Naive thymus-derived CD4-positive, alpha-beta T cell (primary cell): ENCODE measurements around the gene ST3GAL6. TPM values are rescaled to one million over a fixed set of nuclear protein-coding genes. Genes with fewer than 3 reads are reported as not detected.

Experiments
- ATAC-seq: fragments of 150-1000 bp; cut with Tn5 transposase; 2 replicates; pipeline ENCODE4 v1.10.0; 2021; ENCODE audit warnings: mild to moderate bottlenecking, moderate library complexity
- CTCF ChIA-PET: fragments of 350-600 bp; sonication (Branson Sonifier 250); formaldehyde crosslinking; loops from one replicate; lab custom pipeline; 2021; ENCODE audit warnings: antibody characterized with exemption; lab: Charles Lee
- POLR2A ChIA-PET: fragments of 350-600 bp; sonication (Branson Sonifier 250); formaldehyde crosslinking; loops from one replicate; lab custom pipeline; 2021; ENCODE audit warnings: antibody characterized with exemption, inconsistent platforms; lab: Charles Lee
- DNase-seq, 9 donors: peaks; one replicate each; pipeline versions ENCODE4 v3.0.0 to v3.0.0-alpha.2; 2020 to 2022; ENCODE audit warnings: mixed read lengths in 1 of 9
- H3K27ac ChIP-seq: one replicate; pipeline ENCODE4 v1.7.0; 2013; ENCODE audit warnings: mild to moderate bottlenecking, low read depth, low read length, moderate library complexity
- H3K27me3 ChIP-seq, 2 donors: one replicate each; pipeline ENCODE4 v1.7.0; 2013; ENCODE audit warnings: low read length in 2 of 2, mild to moderate bottlenecking in 2 of 2, moderate library complexity in 2 of 2; ENCODE audit not compliant: control insufficient read depth in 2 of 2, insufficient read depth in 2 of 2
- H3K36me3 ChIP-seq, 3 experiments: 1 replicate in 2 of 3; 2 replicates in 1 of 3; pipeline ENCODE4 v1.7.0; 2013; ENCODE audit warnings: low read length in 3 of 3, mild to moderate bottlenecking in 3 of 3, moderate library complexity in 1 of 3; ENCODE audit not compliant: insufficient read depth in 3 of 3, control insufficient read depth in 2 of 3
- H3K4me1 ChIP-seq, 2 donors: one replicate each; pipeline ENCODE4 v1.7.0; 2013; ENCODE audit warnings: low read length in 2 of 2, mild to moderate bottlenecking in 2 of 2, moderate library complexity in 1 of 2; ENCODE audit not compliant: control insufficient read depth in 2 of 2, insufficient read depth in 2 of 2
- H3K4me3 ChIP-seq: 2 replicates; pipeline ENCODE4 v1.7.0; 2013; ENCODE audit warnings: mild to moderate bottlenecking, low read length
- H3K9me3 ChIP-seq, 3 experiments: 1 replicate in 2 of 3; 2 replicates in 1 of 3; pipeline ENCODE4 v1.7.0; 2013; ENCODE audit warnings: low read length in 3 of 3; ENCODE audit not compliant: control insufficient read depth in 2 of 3
- H3K27ac Mint-ChIP-seq, 9 donors: one replicate each; pipeline ENCODE4 v1.8.0; 2020 to 2022; ENCODE audit warnings: mixed read lengths in 9 of 9, mild to moderate bottlenecking in 8 of 9, moderate library complexity in 5 of 9, inconsistent platforms in 2 of 9
- H3K27me3 Mint-ChIP-seq, 5 donors: one replicate each; pipeline ENCODE4 v1.8.0; 2021 to 2022; ENCODE audit warnings: mixed read lengths in 5 of 5, mild to moderate bottlenecking in 1 of 5
- H3K36me3 Mint-ChIP-seq, 5 donors: one replicate each; pipeline ENCODE4 v1.8.0; 2020 to 2022; ENCODE audit warnings: mixed read lengths in 5 of 5, mild to moderate bottlenecking in 3 of 5, inconsistent platforms in 1 of 5
- H3K4me1 Mint-ChIP-seq, 7 donors: one replicate each; pipeline ENCODE4 v1.8.0; 2020 to 2022; ENCODE audit warnings: mixed read lengths in 7 of 7, mild to moderate bottlenecking in 3 of 7, inconsistent platforms in 1 of 7
- H3K4me3 Mint-ChIP-seq, 10 donors: one replicate each; pipeline ENCODE4 v1.8.0; 2020 to 2022; ENCODE audit warnings: mild to moderate bottlenecking in 10 of 10, mixed read lengths in 10 of 10, moderate library complexity in 6 of 10, inconsistent platforms in 2 of 10
- H3K9me3 Mint-ChIP-seq, 11 donors: one replicate each; pipeline ENCODE4 v1.8.0; 2020 to 2022; ENCODE audit warnings: mixed read lengths in 11 of 11, mild to moderate bottlenecking in 4 of 11, inconsistent platforms in 1 of 11, moderate library complexity in 1 of 11
- intact Hi-C, 2 donors: fragments of 100-400 bp; cut with micrococcal nuclease; formaldehyde crosslinking; loops; one replicate each; pipeline ENCODE4 v1.15.1; 2023
- polyA plus RNA-seq, 2 donors: library from polyadenylated mRNA; unstranded; fragments of 300-500 nt; fragmentation: Illumina TruSeq; gene quantifications; one replicate each; pipeline ENCODE4 v1.2.3, GENCODE V29; 2021
- total RNA-seq, 6 experiments: library from RNA in 5 of 6; stranded (reverse) in 5 of 6; gene quantifications; 1 replicate in 5 of 6; 2 replicates in 1 of 6; pipeline ENCODE4 v1.2.3 and lab custom pipeline; 2021 to 2026

Gene ST3GAL6
- total and polyA plus RNA-seq, 7 experiments from 2014 or later, result 0.47 to 13.5 (median 0.78) TPM; not detected in 2

DNA sequence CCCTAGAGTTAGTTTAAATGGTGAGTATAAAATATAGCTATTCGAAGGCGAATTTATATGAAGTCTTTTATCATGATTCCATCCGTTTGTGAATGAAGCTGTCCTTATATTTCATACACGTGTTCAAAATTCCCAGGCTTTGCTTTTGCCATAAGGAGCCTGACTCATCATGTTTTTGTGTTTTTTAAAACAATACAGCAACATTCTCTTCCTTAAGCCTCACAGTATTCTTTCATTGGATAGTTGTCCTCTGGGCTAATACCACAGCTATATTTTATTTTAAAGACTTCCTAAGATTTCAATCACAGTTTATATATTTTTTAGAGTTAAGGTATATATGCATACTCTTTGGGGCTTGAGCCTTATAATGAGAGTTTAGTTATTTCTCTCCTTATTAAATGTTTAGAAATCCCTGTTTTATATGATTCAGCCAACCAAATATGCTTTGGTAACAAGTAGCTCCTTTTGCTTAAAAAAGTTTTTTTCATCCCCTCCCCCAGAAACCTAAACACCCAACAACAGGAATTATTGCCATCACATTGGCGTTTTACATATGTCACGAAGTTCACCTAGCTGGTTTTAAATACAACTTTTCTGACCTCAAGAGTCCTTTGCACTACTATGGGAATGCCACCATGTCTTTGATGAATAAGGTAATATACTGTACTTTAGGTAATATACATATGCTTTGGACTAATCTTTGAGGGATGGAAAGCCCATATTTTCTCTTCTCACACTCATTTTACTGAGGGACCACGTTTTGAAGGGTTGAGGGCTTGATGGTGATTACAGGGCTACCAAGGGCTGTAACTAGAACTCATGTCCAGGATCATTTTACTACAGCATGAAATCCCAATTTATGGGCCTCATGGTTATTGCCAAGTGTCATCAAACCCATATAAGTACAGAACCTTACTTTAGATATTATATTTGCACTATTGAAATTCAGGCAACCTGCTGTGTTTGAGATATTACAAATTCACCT lies 28.5 kb downstream of the ST3GAL6 start:
- no peak for DNase-seq
- ATAC-seq, result no peak
- Histone ChIP-seq H3K4me1 (no peaks in the 10 kb centered on the region), H3K4me3 (no peak overlapping the region), H3K36me3 (no peaks in the 10 kb centered on the region), H3K9me3 (no peaks in the 10 kb centered on the region), H3K27me3 (no peaks in the 10 kb centered on the region), H3K27ac (no peak overlapping the region)
- CTCF ChIA-PET, result no interaction called here
- POLR2A ChIA-PET, result no interaction called here
- no peaks in the 10 kb centered on the region for H3K9me3 Mint-ChIP-seq
- H3K4me3 Mint-ChIP-seq, result no peak overlapping the region
- intact Hi-C loops, result no loop called here
- peaks cover 0 to 12% (median 0%) of the 10 kb centered on the region in 5 donors for H3K36me3 Mint-ChIP-seq
- peaks cover 0 to under 1% (median 0%) of the 10 kb centered on the region in 7 donors for H3K4me1 Mint-ChIP-seq
- peaks cover 0 to 14% (median 7%) of the 10 kb centered on the region in 5 donors for H3K27me3 Mint-ChIP-seq
- no peak overlapping the region for H3K27ac Mint-ChIP-seq

- Histone ChIP-seq H3K27ac (no peak overlapping the region), H3K27me3 (no peaks in the 10 kb centered on the region), H3K9me3 (no peaks in the 10 kb centered on the region), H3K4me1 (no peaks in the 10 kb centered on the region), H3K36me3 (no peaks in the 10 kb centered on the region), H3K4me3 (no peak overlapping the region)
- no peaks in the 10 kb centered on the region for H3K4me1 Mint-ChIP-seq
- intact Hi-C loops, result no loop called here
- no peak for ATAC-seq
- ChIA-PET POLR2A (no interaction called here), CTCF (no interaction called here)
- peaks cover 0 to 18% (median 0%) of the 10 kb centered on the region in 5 donors for H3K36me3 Mint-ChIP-seq
- H3K27me3 Mint-ChIP-seq, result peaks cover 0 to 14% (median 7%) of the 10 kb centered on the region in 5 donors
- H3K9me3 Mint-ChIP-seq, result no peaks in the 10 kb centered on the region
- no peak overlapping the region for H3K4me3 Mint-ChIP-seq
- no peak overlapping the region for H3K27ac Mint-ChIP-seq
- no peak for DNase-seq
Observed at GRCh38 chr3:98793971-98794370, 30.8 kb downstream of the ST3GAL6 start.

- Mint-ChIP-seq H3K4me1 (no peaks in the 10 kb centered on the region), H3K9me3 (no peaks in the 10 kb centered on the region), H3K27ac (no peak overlapping the region), H3K36me3 (peaks cover 0 to 23% (median 5%) of the 10 kb centered on the region in 5 donors), H3K27me3 (peaks cover 0 to 10% (median 5%) of the 10 kb centered on the region in 5 donors), H3K4me3 (no peak overlapping the region)
- no peaks in the 10 kb centered on the region for H3K27me3 ChIP-seq
- H3K4me1 ChIP-seq, result no peaks in the 10 kb centered on the region
- no peaks in the 10 kb centered on the region for H3K36me3 ChIP-seq
- CTCF ChIA-PET, result no interaction called here
- no peak overlapping the region for H3K4me3 ChIP-seq
- no peak for DNase-seq
- POLR2A ChIA-PET, result no interaction called here
- H3K9me3 ChIP-seq, result no peaks in the 10 kb centered on the region
- no peak for ATAC-seq
- intact Hi-C loops, result no loop called here
- H3K27ac ChIP-seq, result no peak overlapping the region
Observed at GRCh38 chr3:98796334-98796733, 33.2 kb downstream of the ST3GAL6 start.

DNA sequence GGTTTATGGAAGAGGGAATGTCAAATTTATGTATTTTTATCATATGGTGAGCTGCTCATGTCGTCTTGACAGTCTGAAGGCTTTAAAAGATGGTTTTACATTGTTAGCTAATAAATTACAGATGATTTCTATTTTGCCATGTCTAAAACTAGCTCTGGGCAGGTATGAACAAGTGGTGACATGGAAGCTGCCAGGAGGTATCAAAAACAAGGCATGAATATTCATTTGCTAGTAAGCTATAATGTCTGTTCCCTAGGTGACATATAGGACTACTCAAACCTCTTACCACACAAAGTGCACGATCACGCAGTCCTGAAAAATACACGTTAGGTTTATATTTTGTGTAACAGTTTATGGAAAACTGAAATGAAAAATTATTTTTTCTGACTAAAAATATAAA lies 34.8 kb downstream of the ST3GAL6 start:
- H3K27me3 Mint-ChIP-seq, result peaks cover 0 to 9% (median 2%) of the 10 kb centered on the region in 5 donors
- DNase-seq (no peak), ATAC-seq (no peak)
- ChIA-PET POLR2A (no interaction called here), CTCF (interaction anchor here (0.6 kb wide), 1 partner anchor 12 kb away, joined by 3 read pairs; no protein-coding TSS in a partner anchor)
- H3K4me1 ChIP-seq, result no peaks in the 10 kb centered on the region
- intact Hi-C loops, result no loop called here
- H3K4me1 Mint-ChIP-seq, result no peaks in the 10 kb centered on the region
- H3K27ac Mint-ChIP-seq, result no peak overlapping the region
- H3K9me3 Mint-ChIP-seq, result peaks cover 0 to 3% (median 0%) of the 10 kb centered on the region in 11 donors
- peaks cover 0 to 23% (median 5%) of the 10 kb centered on the region in 5 donors for H3K36me3 Mint-ChIP-seq
- H3K27me3 ChIP-seq, result no peaks in the 10 kb centered on the region
- no peak overlapping the region for H3K27ac ChIP-seq
- no peaks in the 10 kb centered on the region for H3K9me3 ChIP-seq
- H3K4me3 Mint-ChIP-seq, result no peak overlapping the region
- no peaks in the 10 kb centered on the region for H3K36me3 ChIP-seq
- no peak overlapping the region for H3K4me3 ChIP-seq

- Mint-ChIP-seq H3K36me3 (peaks cover 0 to 23% (median 5%) of the 10 kb centered on the region in 5 donors), H3K9me3 (peaks cover 0 to 3% (median 0%) of the 10 kb centered on the region in 11 donors), H3K27ac (no peak overlapping the region), H3K4me3 (no peak overlapping the region), H3K4me1 (no peaks in the 10 kb centered on the region), H3K27me3 (peaks cover 0 to 4% (median 0%) of the 10 kb centered on the region in 5 donors)
- Histone ChIP-seq H3K9me3 (no peaks in the 10 kb centered on the region), H3K36me3 (no peaks in the 10 kb centered on the region), H3K4me1 (no peaks in the 10 kb centered on the region), H3K27me3 (no peaks in the 10 kb centered on the region), H3K4me3 (no peak overlapping the region), H3K27ac (no peak overlapping the region)
- DNase-seq (no peak), ATAC-seq (no peak)
- ChIA-PET CTCF (no interaction called here), POLR2A (no interaction called here)
- intact Hi-C loops, result no loop called here
Observed at GRCh38 chr3:98798820-98799219, 35.7 kb downstream of the ST3GAL6 start.

DNA sequence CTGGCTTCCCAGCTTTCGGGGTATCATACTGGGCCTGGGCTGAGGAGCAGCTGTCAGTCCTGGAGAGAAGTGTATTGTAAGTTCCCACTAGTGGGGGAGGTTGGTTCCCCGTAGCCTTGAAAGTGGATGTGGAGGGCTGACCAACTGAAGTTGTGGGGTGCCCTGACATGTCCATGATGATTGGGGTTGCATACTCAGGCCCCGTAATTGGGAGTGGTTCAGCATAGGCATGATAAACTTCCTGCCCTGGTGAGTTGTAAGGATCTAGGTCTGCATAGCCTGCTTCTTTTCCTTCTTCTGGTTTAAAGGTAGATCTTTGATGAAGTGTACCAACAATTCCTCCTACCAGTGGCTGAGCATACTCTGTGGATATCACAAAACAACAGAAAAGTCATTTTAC lies 36.3 kb downstream of the ST3GAL6 start:
- ChIA-PET POLR2A (no interaction called here), CTCF (no interaction called here)
- ATAC-seq (no peak), DNase-seq (no peak)
- Mint-ChIP-seq H3K4me1 (no peaks in the 10 kb centered on the region), H3K4me3 (no peak overlapping the region), H3K9me3 (peaks cover 0 to 3% (median 0%) of the 10 kb centered on the region in 11 donors), H3K27me3 (no peaks in the 10 kb centered on the region), H3K27ac (no peak overlapping the region), H3K36me3 (peaks cover 0 to 20% (median 7%) of the 10 kb centered on the region in 5 donors)
- H3K36me3 ChIP-seq, result no peaks in the 10 kb centered on the region
- intact Hi-C loops, result no loop called here
- no peak overlapping the region for H3K27ac ChIP-seq
- H3K9me3 ChIP-seq, result no peaks in the 10 kb centered on the region
- H3K27me3 ChIP-seq, result no peaks in the 10 kb centered on the region
- no peak overlapping the region for H3K4me3 ChIP-seq
- H3K4me1 ChIP-seq, result no peaks in the 10 kb centered on the region
